Measurements from ENCODE around the gene IL13RA2.

Gene IL13RA2

DNA sequence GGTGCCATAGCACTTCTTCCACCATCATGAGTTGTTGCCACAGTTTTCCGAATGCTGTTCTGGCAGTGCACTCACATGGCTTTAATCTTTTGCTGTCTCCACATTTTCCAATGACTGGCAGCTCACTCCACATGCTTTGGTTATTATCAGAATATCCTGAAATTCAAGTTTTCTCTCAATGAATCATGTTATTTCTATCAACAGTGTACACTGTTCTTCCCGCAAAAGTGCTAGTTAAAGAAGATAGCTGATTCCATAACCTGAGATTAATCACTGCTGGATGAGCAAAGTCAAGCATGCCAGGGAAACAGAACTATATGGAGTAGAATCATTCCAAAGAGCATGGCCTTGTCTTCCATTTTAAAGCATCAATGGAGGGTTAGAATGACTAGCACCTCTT, 14.6 kb upstream of the IL13RA2 start:
- Histone ChIP-seq H3K9me3 (ENCODE audit: control insufficient read depth, low read length) (no peaks in the 10 kb centered on the region), H3K4me3 (ENCODE audit: insufficient read depth, low read depth, low read length) (no peak overlapping the region), H3K4me1 (ENCODE audit: control insufficient read depth, insufficient read depth, low read length) (no peaks in the 10 kb centered on the region), H3K27me3 (ENCODE audit: control insufficient read depth, insufficient read depth, low read length, poor library complexity, severe bottlenecking) (no peaks in the 10 kb centered on the region), H3K36me3 (ENCODE audit: control insufficient read depth, insufficient read depth, low read length) (no peaks in the 10 kb centered on the region), H3K27ac (ENCODE audit: insufficient read depth, low read depth, low read length, poor library complexity, severe bottlenecking) (no peak overlapping the region)
- 98 to 100% methylated on average over 2 of the region's 2 CpGs for WGBS, 2 experiments

DNA sequence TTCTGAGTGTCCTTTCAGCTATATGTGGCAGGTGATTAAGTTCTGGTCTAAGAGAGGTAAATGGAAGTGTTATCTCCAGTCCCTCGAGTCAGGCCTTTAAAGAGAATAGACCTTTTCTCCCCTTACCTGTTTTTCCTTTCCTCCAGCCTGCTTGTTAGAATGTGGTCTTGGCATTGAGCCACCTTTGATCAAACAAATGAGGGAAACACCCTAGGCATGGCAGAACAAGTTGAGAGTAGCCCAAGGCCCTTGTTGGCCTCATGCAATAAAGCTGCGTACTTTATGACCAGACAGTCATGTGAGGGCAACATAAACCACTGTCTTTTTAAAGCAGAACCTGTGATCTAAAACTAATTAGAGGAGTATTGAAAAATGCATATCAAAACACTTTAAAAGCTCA, 13.2 kb upstream of the IL13RA2 start:
- 89 to 100% methylated on average over 1 to 2 of the region's 2 CpGs for WGBS, 2 experiments

DNA sequence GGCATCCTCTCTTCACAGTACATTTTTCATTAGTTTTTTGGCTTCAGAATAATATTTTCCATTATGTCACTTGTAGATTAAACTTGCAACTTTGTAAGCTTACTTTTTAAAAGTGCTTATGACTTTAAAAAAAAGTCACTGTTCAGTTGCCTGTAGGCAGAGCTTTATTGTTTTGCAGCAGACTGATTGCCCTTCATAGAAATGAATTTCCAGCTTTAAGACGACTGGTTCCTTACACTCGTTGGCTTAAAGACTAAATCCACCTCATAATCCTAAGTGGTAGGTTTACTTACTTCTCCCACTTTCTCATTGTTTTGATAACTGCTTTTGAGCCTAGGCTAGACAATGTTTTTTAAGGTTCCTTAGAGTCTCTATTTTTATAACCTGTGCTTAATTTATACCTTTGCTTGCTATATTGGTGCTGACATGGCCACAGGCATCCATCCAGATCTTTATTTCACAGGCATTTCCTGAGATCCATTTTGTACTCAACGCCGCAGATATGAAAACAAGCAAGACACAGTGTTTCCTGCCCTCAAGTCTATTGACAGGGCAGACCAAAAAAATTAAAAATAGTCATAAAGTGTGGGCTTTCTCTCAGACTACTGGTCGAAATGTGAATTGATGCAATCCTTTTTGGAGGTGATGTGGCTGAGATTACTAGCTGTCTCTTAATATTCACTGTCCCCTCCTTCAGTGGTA, 12.6 kb upstream of the IL13RA2 start:
- Histone ChIP-seq H3K9me3 (ENCODE audit: control insufficient read depth, low read length) (no peaks in the 10 kb centered on the region), H3K36me3 (ENCODE audit: control insufficient read depth, insufficient read depth, low read length) (no peaks in the 10 kb centered on the region), H3K4me3 (ENCODE audit: insufficient read depth, low read depth, low read length) (no peak overlapping the region), H3K4me1 (ENCODE audit: control insufficient read depth, insufficient read depth, low read length) (no peaks in the 10 kb centered on the region), H3K27me3 (ENCODE audit: control insufficient read depth, insufficient read depth, low read length, poor library complexity, severe bottlenecking) (no peaks in the 10 kb centered on the region), H3K27ac (ENCODE audit: insufficient read depth, low read depth, low read length, poor library complexity, severe bottlenecking) (no peak overlapping the region)
- WGBS, 2 experiments, result 98 to 100% methylated on average over 4 to 5 of the region's 5 CpGs

More for the DNA sequence above, 13.2 kb upstream of the IL13RA2 start:
- no peaks in the 10 kb centered on the region for H3K9me3 ChIP-seq (ENCODE audit: control insufficient read depth, low read length)
- H3K27ac ChIP-seq (ENCODE audit: insufficient read depth, low read depth, low read length, poor library complexity, severe bottlenecking), result no peak overlapping the region
- H3K27me3 ChIP-seq (ENCODE audit: control insufficient read depth, insufficient read depth, low read length, poor library complexity, severe bottlenecking), result no peaks in the 10 kb centered on the region
- H3K4me3 ChIP-seq (ENCODE audit: insufficient read depth, low read depth, low read length), result no peak overlapping the region
- no peaks in the 10 kb centered on the region for H3K4me1 ChIP-seq (ENCODE audit: control insufficient read depth, insufficient read depth, low read length)
- H3K36me3 ChIP-seq (ENCODE audit: control insufficient read depth, insufficient read depth, low read length), result no peaks in the 10 kb centered on the region

DNA sequence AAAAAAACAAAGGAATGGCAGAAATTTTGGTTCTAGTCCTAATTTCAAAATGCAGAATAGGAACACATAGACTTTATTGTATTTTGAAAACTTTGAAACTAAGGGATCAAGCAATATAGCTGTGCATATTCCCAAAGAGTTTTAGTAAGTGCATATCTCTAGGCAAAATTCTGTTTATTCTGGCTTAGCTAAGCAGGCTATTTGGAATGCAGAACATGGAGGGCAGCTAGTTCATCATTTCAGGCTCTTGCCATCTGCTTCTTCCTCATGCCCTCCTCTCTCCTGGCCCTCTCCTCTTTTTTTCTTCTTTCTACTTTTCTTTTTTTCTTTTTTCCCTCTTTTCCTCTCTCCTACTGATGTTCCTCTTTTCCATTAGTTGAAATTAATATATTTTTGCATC, 12.0 kb upstream of the IL13RA2 start:
- Histone ChIP-seq H3K27ac (ENCODE audit: insufficient read depth, low read depth, low read length, poor library complexity, severe bottlenecking) (no peak overlapping the region), H3K9me3 (ENCODE audit: control insufficient read depth, low read length) (no peaks in the 10 kb centered on the region), H3K4me3 (ENCODE audit: insufficient read depth, low read depth, low read length) (no peak overlapping the region), H3K27me3 (ENCODE audit: control insufficient read depth, insufficient read depth, low read length, poor library complexity, severe bottlenecking) (no peaks in the 10 kb centered on the region), H3K36me3 (ENCODE audit: control insufficient read depth, insufficient read depth, low read length) (no peaks in the 10 kb centered on the region), H3K4me1 (ENCODE audit: control insufficient read depth, insufficient read depth, low read length) (no peaks in the 10 kb centered on the region)

DNA sequence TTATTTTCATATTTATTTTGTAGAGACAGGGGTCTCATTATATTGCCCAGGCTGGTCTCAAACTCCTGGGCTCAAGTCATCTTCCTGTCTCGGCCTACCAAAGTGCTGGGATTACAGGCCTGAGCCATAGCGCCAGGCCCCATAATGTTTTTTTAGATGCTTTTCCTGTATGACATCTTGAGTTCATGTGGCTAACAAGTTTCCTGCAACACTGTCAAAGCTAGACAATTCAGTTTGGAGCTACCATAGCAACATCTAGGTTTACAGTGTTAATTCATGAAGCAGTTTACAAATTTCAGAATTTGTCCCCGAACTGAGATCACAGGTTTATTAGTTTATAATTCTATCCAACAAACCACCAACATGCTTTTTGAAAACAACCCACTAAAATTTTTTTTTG, 6.4 kb upstream of the IL13RA2 start:
- Histone ChIP-seq H3K36me3 (ENCODE audit: control insufficient read depth, insufficient read depth, low read length) (no peaks in the 10 kb centered on the region), H3K9me3 (ENCODE audit: control insufficient read depth, low read length) (no peaks in the 10 kb centered on the region), H3K4me3 (ENCODE audit: insufficient read depth, low read depth, low read length) (no peak overlapping the region), H3K27me3 (ENCODE audit: control insufficient read depth, insufficient read depth, low read length, poor library complexity, severe bottlenecking) (no peaks in the 10 kb centered on the region), H3K27ac (ENCODE audit: insufficient read depth, low read depth, low read length, poor library complexity, severe bottlenecking) (no peak overlapping the region), H3K4me1 (ENCODE audit: control insufficient read depth, insufficient read depth, low read length) (no peaks in the 10 kb centered on the region)
- WGBS, 2 experiments, result 91 to 100% methylated on average over 3 of the region's 3 CpGs

DNA sequence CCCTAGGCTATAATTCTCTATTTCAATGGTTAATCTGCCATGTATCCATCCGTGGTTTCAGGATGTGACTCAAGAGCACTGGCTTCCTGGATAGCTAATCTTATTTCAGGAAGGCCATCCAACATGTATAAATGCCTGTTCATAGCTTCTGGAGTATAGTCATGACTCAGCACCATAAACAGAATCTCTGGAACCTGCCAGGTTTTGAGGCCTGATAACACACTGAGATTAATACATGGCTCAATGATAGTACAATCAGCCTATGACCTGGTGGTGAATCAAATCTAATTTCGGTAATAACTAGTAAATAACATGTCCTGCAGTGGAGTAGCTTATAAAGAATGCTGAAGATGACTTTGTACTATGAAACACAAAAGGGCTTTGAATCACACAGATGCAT, 5.7 kb upstream of the IL13RA2 start:
- Histone ChIP-seq H3K4me1 (ENCODE audit: control insufficient read depth, insufficient read depth, low read length) (no peaks in the 10 kb centered on the region), H3K36me3 (ENCODE audit: control insufficient read depth, insufficient read depth, low read length) (no peaks in the 10 kb centered on the region), H3K4me3 (ENCODE audit: insufficient read depth, low read depth, low read length) (no peak overlapping the region), H3K9me3 (ENCODE audit: control insufficient read depth, low read length) (no peaks in the 10 kb centered on the region), H3K27ac (ENCODE audit: insufficient read depth, low read depth, low read length, poor library complexity, severe bottlenecking) (no peak overlapping the region), H3K27me3 (ENCODE audit: control insufficient read depth, insufficient read depth, low read length, poor library complexity, severe bottlenecking) (no peaks in the 10 kb centered on the region)
- 90 to 96% methylated on average over 2 of the region's 2 CpGs for WGBS, 2 experiments

DNA sequence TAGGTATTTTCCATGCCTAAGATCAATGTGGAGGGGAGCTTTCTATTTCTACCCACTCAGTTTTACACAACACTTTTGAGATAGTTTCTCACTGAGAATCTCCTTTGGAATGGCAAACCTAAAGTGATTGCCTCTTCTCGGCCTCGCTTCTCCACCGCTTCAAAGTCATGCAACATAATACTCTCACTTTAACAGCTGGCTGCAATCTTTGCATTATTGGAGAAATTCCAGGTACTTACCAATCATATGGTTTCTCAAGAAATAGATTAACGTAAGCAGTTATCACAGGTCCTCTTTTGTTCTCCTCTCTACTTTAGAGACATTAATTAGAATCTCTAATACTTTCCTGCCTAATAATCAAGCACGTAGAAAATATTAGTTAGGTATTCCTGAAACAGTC, 3.7 kb upstream of the IL13RA2 start:
- Histone ChIP-seq H3K4me1 (ENCODE audit: control insufficient read depth, insufficient read depth, low read length) (no peaks in the 10 kb centered on the region), H3K9me3 (ENCODE audit: control insufficient read depth, low read length) (no peaks in the 10 kb centered on the region), H3K4me3 (ENCODE audit: insufficient read depth, low read depth, low read length) (no peak overlapping the region), H3K27ac (ENCODE audit: insufficient read depth, low read depth, low read length, poor library complexity, severe bottlenecking) (no peak overlapping the region), H3K36me3 (ENCODE audit: control insufficient read depth, insufficient read depth, low read length) (no peaks in the 10 kb centered on the region), H3K27me3 (ENCODE audit: control insufficient read depth, insufficient read depth, low read length, poor library complexity, severe bottlenecking) (no peaks in the 10 kb centered on the region)
- WGBS, 2 experiments, result 87 to 92% methylated on average over 5 of the region's 5 CpGs

DNA sequence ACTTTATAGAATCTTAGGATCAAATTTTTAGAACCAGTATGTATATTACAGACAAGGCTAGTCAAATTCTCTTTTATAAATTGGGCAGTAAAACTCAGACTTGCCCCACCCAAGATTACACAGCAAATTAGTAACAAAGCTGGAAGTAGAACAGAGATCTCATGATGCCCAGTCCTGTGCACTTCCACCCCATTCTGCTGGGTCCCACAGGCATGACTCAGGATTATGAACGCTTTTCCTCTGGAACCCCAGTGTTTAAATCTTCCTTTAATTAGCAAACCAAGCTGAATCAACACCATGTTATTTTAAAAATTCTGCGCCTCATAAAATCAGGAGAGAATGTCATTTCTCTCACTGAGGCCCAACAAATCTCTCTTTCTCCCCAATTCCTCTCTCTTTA, 1.5 kb upstream of the IL13RA2 start:
- Histone ChIP-seq H3K36me3 (ENCODE audit: control insufficient read depth, insufficient read depth, low read length) (no peaks in the 10 kb centered on the region), H3K27ac (ENCODE audit: insufficient read depth, low read depth, low read length, poor library complexity, severe bottlenecking) (no peak overlapping the region), H3K9me3 (ENCODE audit: control insufficient read depth, low read length) (no peaks in the 10 kb centered on the region), H3K4me1 (ENCODE audit: control insufficient read depth, insufficient read depth, low read length) (no peaks in the 10 kb centered on the region), H3K27me3 (ENCODE audit: control insufficient read depth, insufficient read depth, low read length, poor library complexity, severe bottlenecking) (no peaks in the 10 kb centered on the region), H3K4me3 (ENCODE audit: insufficient read depth, low read depth, low read length) (no peak overlapping the region)
- 82 to 100% methylated on average over 2 of the region's 2 CpGs for WGBS, 2 experiments

DNA sequence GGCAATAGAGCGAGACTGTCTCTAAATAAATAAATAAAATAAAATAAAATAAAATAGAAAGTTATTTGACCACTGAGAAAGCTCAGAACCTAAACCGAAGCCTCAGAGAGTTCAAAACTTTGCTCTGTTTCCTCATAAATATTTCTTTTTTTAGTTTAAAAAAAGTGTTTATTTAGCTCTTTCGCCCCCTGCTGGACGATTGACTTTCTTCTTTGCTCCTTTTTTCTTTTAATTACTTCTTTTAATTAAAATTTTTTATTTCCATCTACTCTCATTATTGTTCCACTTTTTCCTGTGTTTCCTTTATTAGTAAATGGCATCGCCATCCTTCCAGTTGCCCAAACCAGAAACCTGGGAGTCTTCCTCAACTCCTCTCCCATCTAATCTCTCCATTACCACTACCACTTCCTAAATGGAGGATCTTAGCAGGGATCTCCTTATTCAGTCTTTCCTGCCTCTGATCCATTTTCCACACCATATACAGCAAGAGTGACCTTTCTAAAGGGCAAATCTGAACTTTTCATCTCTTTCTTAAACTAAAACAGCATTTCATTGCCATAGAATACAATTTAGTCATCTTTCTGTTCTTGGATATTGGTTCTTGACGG, 728 bp upstream of the IL13RA2 start:
- H3K4me3 ChIP-seq (ENCODE audit: insufficient read depth, low read depth, low read length), result no peak overlapping the region
- no peaks in the 10 kb centered on the region for H3K4me1 ChIP-seq (ENCODE audit: control insufficient read depth, insufficient read depth, low read length)
- H3K27me3 ChIP-seq (ENCODE audit: control insufficient read depth, insufficient read depth, low read length, poor library complexity, severe bottlenecking), result no peaks in the 10 kb centered on the region
- H3K27ac ChIP-seq (ENCODE audit: insufficient read depth, low read depth, low read length, poor library complexity, severe bottlenecking), result no peak overlapping the region
- 90 to 97% methylated on average over 1 to 2 of the region's 6 CpGs for WGBS, 2 experiments
- H3K36me3 ChIP-seq (ENCODE audit: control insufficient read depth, insufficient read depth, low read length), result no peaks in the 10 kb centered on the region
- no peaks in the 10 kb centered on the region for H3K9me3 ChIP-seq (ENCODE audit: control insufficient read depth, low read length)

DNA sequence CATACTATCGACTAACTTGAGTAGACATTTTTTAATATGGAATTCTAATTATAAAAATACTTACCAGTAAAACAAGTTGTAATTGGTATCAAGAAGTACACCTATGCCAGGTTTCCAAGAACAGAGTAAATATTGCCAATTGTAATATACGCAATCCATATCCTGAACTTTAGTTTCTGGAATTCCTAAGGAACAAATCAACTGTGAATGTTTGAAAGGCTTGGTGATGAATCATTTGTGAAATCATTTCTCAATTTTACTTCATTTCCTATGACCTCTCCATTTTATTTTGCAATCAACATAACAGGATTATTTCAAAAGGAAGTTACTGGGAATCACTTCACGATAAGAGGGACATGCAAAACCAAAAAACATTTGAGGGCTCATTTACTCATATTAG, 3.7 kb downstream of the IL13RA2 start:
- H3K27me3 ChIP-seq (ENCODE audit: control insufficient read depth, insufficient read depth, low read length, poor library complexity, severe bottlenecking), result no peaks in the 10 kb centered on the region
- no peaks in the 10 kb centered on the region for H3K9me3 ChIP-seq (ENCODE audit: control insufficient read depth, low read length)
- H3K27ac ChIP-seq (ENCODE audit: insufficient read depth, low read depth, low read length, poor library complexity, severe bottlenecking), result no peak overlapping the region
- H3K36me3 ChIP-seq (ENCODE audit: control insufficient read depth, insufficient read depth, low read length), result no peaks in the 10 kb centered on the region
- no peak overlapping the region for H3K4me3 ChIP-seq (ENCODE audit: insufficient read depth, low read depth, low read length)
- 89% methylated on average over 1 of the region's 3 CpGs; no CpG with 5 or more reads in 1 of the 2 experiments for WGBS, 2 experiments
- H3K4me1 ChIP-seq (ENCODE audit: control insufficient read depth, insufficient read depth, low read length), result no peaks in the 10 kb centered on the region
